CD1c-positive myeloid dendritic cell (primary cell): ENCODE results near the gene DLX1.
"Not testable (repeated sequence)": the region's sequence is repeated elsewhere in the genome, so short reads cannot be mapped to it uniquely, and the experiment has no call there.

Experiments
- DNase-seq: peaks from one replicate; pipeline ENCODE4 v3.0.0-alpha.2; 2016; ENCODE audit errors: extremely low spot score

The DLX1 gene

DNA sequence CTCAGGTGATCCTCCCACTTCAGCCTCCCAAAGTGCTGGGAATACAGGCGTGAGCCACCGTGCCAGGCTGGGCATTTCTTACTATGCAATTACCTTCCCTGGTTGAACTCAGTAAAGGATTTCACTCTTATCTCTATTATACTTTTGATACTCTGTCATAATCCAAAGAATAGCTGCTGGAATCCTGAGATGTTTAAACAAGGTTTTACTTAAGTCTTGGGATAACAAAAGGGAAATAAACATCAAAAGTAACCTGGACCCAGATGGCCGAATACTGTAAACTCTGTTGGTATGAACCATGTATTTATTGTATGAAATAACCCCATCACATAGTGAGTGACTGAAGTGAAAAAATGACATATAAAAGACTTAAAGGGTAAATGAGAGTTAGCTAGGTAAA is 29.3 kb downstream of the DLX1 start:
- DNase-seq, result no peak

- no peak for DNase-seq
Observed at GRCh38 chr2:172116107-172116506, 30.8 kb downstream of the DLX1 start.

DNA sequence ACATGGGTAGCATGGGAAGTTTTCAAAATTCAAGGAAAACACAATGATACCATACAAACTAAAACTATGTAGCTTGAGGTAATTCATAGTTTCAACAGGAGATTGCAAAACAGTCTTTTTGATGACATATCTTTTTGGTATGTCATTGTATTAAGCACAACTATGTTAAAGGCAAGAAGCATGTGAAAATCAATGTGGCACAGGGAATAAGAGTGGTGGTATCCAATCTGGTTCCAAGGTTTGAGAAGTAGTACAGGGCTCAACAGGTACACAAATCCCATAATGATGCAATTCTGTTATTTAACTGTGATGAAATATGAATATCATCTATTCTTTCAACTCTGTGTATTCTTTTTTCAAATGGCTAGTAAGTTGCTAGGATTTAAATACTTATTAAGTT is 33.8 kb downstream of the DLX1 start:
- DNase-seq, result no peak

- DNase-seq, result no peak
Observed at GRCh38 chr2:172120118-172120517, 34.8 kb downstream of the DLX1 start.

DNA sequence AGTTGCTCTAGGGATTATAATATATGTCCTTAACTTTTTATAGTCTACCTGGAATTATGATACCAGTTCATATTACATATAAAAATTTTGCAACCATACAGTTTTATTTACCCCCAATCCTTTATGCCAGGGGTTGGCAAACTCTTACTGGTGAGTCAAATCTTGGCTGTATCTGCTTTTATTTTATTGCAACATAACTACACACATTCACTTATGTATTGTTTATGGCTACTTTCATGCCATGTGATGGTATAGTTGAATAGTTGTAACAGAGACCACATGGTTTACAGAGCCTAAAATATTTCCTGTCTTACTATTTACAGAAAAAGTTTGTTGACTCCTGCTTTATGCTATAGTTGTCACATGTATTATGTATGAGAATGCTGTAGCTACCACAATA is 43.2 kb downstream of the DLX1 start:
- no peak for DNase-seq

DNA sequence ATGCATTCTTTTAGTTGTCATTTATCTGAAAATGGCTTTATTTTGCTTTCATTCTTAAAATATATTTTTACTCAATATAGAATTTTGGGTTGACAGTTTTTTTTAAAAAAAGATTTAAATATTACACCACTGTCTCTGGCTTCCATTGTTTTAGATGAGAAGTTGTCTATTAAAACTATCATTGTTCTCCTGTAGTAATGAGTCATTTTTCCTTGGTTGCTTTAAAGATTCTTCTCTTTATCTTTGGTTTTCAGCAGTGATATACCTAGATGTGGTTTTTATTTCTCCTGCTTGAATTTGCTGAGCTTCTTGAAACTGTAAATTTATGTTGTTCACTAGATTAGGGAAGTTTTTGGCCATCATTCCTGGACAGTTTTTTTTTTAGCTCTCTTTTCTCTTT is 44.1 kb downstream of the DLX1 start:
- DNase-seq, result no peak

DNA sequence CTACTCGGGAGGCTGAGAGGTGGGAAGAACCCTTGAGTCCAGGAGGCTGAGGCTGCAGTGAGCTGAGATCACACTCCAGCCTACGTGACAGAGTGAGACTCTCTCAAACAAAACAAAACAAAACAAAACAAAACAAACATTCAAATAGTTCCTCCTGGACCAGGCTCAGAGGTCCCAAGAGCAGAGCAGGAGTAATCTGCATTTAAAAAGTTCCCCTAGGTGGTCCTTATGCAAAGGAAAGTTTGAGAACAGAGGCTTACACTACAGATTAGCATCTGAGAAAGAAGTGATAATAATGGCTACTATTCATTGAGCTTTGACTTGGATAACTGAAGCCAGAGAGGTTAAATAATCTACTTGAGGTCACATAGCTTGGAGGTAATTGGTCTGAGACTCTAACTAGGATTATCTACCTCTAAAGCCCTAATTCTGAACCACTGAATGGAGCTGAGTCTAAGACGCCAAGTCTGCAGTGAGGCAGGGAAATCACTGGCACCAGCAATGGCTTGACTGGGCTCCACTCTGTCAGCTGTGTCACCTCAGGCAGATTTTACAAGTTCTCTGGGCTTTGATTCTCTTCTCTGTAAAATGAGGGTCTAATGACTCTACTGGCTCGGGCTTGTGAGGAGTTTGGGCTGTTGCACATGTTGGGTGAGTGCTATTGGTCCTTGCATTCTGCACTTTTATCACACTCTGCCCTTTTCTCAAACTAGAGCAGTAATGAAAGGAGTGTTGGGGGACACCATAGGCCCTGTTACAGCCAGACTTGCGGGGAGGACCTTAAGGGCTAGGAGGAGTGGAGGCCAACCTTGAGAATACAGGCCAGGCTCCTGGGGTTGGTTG is 46.6 kb downstream of the DLX1 start:
- DNase-seq, result no peak

DNA sequence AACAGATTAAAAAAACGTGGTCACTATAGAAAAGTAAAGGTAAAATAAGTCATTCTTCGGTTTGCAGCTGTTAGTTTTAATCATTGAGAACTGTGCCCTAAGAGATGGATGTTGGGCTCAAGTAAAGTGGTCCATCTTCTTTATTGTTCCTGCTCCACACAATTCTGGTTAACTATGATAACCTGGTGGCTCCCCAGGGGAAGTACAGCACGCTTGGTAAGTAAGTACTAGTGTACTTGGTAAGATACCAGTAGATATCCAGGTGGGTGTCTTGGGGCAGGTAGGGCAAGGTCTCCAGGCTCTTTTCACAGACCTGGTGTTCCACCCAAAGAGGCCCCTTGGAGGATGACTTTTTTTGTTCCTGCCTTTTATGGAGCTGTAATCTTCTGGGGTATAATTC is 49.0 kb downstream of the DLX1 start:
- no peak for DNase-seq

- DNase-seq, result no peak
Observed at GRCh38 chr2:172135446-172135845, 50.1 kb downstream of the DLX1 start.

DNA sequence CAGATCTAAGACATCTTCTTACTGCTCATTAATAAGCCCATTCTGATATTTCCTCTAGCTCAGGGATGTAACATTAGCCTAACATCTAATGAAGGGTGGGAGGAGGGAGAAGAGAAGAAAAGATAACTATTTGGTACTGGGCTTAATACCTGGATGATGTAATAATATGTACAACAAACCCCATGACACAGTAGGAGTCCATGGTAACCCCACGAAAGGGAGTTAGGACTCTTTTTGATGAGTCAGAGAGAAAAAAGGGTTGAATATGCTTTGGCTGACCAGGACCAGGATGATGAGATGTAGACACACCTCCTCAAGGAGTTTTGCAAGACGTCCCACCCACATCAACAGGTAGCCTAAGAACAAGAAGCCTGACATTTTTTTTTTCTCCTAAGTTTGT is 51.8 kb downstream of the DLX1 start:
- DNase-seq, result no peak

GRCh38 chr2:172137943-172138342 is 52.6 kb downstream of the DLX1 start:
- no peak for DNase-seq

DNA sequence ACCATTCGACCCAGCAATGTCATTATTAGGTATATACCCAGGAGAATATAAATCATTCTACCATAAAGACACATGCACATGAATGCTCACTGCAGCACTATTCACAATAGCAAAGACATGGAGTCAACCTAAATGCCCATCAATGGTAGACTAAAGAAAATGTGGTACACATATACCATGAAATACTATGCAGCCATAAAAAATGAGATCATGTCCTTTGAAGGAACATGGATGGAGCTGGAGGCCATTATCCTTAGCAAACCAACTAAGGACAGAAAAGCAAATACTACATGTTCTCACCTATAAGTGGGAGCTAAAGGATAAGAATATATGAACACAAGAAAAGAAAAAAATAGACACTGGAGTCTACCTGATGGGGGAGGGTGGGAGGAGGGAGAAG is 53.4 kb downstream of the DLX1 start:
- not testable (repeated sequence) for DNase-seq
